ENCODE data around the gene URB2.
"Not testable (repeated sequence)": the region's sequence is repeated elsewhere in the genome, so short reads cannot be mapped to it uniquely, and the experiment has no call there.

Gene URB2

GRCh38 chr1:229582715-229583114, 43.3 kb upstream of the URB2 start:
- no peak overlapping the region for H3K27ac ChIP-seq
- no peak for DNase-seq (ENCODE audit: low spot score)
- CTCF ChIA-PET, result no interaction called here
- TF ChIP-seq CTCF (conservative IDR thresholded peaks at IDR 0.05; ENCODE audit: low read depth), result no peak
- POLR2A ChIA-PET (ENCODE audit: low non-redundant PET), result no interaction called here

DNA sequence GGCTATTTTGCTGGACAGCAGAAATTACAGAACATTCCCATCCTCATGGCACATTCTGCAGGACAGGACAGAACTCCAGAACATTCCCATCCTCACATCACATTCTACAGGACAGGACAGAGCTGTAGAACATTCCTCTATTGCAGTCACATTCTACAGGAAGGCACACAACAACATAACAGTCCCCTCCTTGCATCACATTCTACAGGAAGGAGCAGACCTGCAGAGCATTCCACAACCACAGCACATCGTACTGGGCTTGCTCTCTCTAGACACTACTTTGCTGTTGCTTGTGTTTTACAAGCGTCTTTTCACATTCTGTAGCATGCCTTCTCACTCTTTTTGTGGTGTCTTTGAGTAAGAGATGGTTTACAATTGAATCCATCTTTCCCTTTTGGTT, 40.7 kb upstream of the URB2 start:
- H3K27ac ChIP-seq, result no peak overlapping the region
- TF ChIP-seq CTCF (conservative IDR thresholded peaks at IDR 0.05; ENCODE audit: low read depth), result no peak
- ChIA-PET POLR2A (ENCODE audit: low non-redundant PET) (no interaction called here), CTCF (no interaction called here)
- DNase-seq (ENCODE audit: low spot score), result no peak

DNA sequence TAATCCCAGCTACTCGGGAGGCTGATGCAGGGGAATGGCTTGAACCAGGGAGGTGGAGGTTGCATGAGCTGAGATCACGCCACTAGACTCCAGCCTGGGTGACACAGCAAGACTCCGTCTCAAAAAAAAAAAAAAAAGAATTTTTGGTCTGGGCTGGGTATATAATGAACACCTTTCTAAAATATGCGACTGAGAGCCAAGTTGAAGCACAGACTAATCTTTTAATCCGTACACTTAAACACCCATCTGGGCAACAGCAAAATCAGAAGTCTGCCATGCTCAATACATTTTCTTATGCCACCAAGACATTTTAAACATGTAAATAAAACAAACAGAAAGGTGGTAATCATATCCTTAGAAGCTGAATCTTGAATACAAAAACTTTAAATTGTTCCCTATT, 35.9 kb upstream of the URB2 start:
- ChIA-PET POLR2A (ENCODE audit: low non-redundant PET) (no interaction called here), CTCF (no interaction called here)
- H3K27ac ChIP-seq, result no peak overlapping the region
- no peak for DNase-seq (ENCODE audit: low spot score)
- TF ChIP-seq CTCF (conservative IDR thresholded peaks at IDR 0.05; ENCODE audit: low read depth), result no peak

DNA sequence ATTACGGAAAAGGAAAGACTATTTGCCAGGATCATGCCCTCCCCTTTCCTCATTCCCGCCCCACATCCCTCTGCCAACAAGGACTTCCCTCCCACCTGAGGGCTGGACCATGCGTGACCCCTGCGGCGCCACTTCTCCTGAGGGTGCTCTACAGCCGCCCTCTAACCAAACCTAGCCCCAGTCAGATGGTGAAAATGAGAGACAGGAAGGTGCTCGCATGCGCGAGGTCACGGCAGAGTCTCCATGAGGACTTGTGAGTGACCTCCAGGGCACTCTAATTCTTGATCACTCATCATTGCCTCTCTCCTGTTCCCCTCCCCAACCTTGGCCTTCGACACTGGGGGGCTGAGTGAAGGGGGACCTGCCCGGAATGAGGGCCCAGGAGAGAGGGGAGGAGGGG, 32.2 kb upstream of the URB2 start:
- no peak for DNase-seq (ENCODE audit: low spot score)
- CTCF ChIA-PET, result interaction anchor here (0.8 kb wide), 1 partner anchor 35 kb away, joined by 3 read pairs; the partner anchor contains the start of gene ABCB10
- no peak for TF ChIP-seq CTCF (conservative IDR thresholded peaks at IDR 0.05; ENCODE audit: low read depth)
- POLR2A ChIA-PET (ENCODE audit: low non-redundant PET), result no interaction called here
- no peak overlapping the region for H3K27ac ChIP-seq

GRCh38 chr1:229594227-229595008, 31.6 kb upstream of the URB2 start:
- no peak for DNase-seq (ENCODE audit: low spot score)
- ChIA-PET CTCF (interaction anchor here (0.8 kb wide), 1 partner anchor 36 kb away, joined by 3 read pairs; the partner anchor contains the start of gene ABCB10), POLR2A (ENCODE audit: low non-redundant PET) (no interaction called here)
- no peak for TF ChIP-seq CTCF (conservative IDR thresholded peaks at IDR 0.05; ENCODE audit: low read depth)
- no peak overlapping the region for H3K27ac ChIP-seq

- POLR2A ChIA-PET (ENCODE audit: low non-redundant PET); DNase-seq (ENCODE audit: low spot score); H3K27ac ChIP-seq: not testable (repeated sequence)
- CTCF ChIA-PET, result interaction anchor here (0.7 kb wide), 1 partner anchor 65 kb away, joined by 5 read pairs; no protein-coding TSS in a partner anchor
Measured at GRCh38 chr1:229595876-229596275, 30.2 kb upstream of the URB2 start.

GRCh38 chr1:229596925-229597699, 28.9 kb upstream of the URB2 start:
- DNase-seq (ENCODE audit: low spot score), result no peak
- POLR2A ChIA-PET (ENCODE audit: low non-redundant PET), result no interaction called here
- CTCF ChIA-PET, result no interaction called here
- H3K27ac ChIP-seq, result no peak overlapping the region
- no peak for TF ChIP-seq CTCF (conservative IDR thresholded peaks at IDR 0.05; ENCODE audit: low read depth)
